Activated CD8-positive, alpha-beta memory T cell treated with anti-CD3 and anti-CD28 coated beads for 1 hour (primary cell): ENCODE data around the gene CEBPG.

Experiments used
- DNase-seq, 2 donors: peaks; one replicate each; pipeline ENCODE4 v3.0.0-alpha.2; 2020; ENCODE audit warnings: low read depth in 1 of 2; ENCODE audit errors: extremely low read depth in 1 of 2

CEBPG gene

GRCh38 chr19:33392341-33393285 is 19.1 kb downstream of the CEBPG start:
- DNase-seq: no peak

GRCh38 chr19:33393286-33394005 is 19.9 kb downstream of the CEBPG start:
- no peak for DNase-seq

GRCh38 chr19:33394006-33394722 is 20.7 kb downstream of the CEBPG start:
- no peak for DNase-seq

GRCh38 chr19:33394723-33395560 is 21.4 kb downstream of the CEBPG start:
- DNase-seq: no peak

- DNase-seq: no peak
Measured at GRCh38 chr19:33395561-33396550, 22.3 kb downstream of the CEBPG start.

DNA sequence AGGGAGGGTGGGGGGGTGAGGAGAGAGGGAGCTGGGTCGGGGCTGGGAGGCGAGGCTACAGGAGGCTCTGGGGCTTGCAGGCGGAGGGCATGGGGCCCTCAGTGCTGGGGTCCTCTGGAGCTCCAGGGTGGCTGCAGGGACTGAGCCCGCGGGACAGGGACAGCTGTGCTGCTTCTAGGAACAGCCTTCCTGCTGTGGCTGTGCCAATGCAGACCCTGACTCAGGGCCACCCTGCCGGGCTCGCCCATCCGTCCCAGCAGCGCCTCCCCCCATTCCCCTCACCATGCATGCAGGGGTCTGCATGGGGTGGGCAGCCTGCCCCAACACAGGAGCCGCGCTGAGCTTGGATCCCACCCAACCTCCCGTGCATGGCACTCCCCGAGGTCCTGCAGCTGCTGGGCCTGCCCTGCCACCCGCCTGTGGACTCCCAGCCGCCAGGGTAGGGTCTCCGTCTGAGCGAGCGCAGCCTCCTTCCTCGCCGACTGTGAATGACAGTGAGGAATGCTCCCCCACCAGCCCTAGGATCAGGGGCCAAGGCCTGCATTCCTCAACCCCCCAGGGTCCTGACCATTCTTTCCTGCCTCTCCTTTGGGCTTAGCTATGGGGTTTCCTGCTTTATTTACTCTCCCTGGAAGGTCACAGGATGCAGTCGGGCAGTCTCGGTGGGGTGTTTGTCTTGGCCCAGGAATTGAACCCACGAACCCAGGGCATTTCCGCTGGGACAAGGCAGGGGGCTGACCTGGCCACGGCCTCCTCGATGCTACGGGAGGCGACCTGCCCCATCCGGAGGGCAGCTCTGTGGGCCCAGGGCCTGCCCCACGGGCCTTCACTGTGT is 23.4 kb downstream of the CEBPG start:
- no peak for DNase-seq

DNA sequence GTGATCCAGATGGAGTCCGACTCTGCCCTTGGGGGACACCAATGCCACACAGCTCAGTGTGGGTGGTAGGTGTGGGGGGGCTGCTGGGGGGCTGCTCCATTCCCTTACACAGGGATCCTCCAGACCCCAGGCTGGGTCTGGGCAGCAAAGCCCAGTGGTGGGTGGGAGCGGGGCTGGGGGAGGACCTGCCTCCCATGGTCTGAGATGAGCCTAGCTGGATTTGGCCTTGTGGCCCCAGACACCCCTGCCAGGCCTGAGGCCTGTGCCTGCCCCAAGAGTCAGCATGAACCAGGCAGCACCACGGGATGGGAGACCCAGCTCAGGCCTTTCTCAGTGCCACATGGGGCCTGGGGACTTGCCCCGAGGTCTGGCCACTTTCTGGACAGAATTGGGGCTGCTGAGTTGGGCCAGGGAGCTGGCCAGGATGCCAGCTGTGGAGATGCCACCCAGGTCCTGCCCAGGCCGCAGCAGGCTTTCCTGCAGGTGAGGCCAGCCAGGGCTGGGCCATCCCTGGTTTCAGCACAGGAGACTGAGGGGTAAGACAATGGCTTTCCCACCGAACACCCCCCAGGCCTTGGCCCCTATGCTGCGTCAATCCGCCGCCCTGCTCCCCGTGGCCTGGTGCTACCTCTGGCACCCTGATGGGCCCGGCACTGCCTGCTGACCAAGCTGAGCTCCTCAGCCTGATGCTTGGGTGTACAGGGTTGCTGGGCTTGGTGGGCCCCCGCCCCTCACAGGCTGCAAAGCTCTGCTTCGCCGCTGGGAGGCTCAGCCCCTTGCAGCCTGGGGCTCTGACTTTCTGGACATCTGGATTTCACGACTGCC is 24.2 kb downstream of the CEBPG start:
- no peak for DNase-seq

DNA sequence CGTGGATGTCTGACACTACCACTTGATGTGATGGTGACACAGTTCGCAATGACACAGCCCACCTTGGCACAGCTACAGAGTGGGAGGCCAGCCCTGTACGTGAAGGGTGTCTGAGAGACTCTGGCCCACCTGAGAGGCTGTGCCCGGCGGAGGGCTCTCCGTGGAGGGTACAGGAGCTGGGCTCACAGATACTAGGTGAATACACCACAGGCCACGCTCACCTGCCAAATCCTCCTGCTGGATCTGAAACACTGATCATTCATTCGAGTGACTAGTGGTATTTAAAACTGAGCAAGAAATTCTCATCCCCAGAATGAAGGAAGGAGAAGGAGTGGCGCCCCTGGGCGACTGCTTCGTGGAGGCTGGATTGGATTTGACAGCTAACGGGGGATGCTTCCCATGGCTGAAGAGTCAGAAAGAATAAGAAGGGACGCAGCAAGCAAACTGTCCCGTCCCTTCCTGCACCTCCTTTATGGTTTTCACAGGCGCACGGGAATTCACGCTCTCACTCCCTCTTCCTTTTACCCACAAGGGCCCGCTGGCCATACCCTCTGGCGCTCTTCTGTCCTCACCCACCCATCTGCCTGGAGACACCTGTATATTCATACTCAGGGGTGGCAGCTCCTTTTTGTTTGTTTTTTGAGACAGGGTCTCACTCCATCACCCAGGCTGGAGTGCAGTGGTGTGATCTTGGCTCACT is 25.0 kb downstream of the CEBPG start:
- DNase-seq: no peak

GRCh38 chr19:33399081-33399744 is 25.7 kb downstream of the CEBPG start:
- DNase-seq: no peak

GRCh38 chr19:33399745-33400681 is 26.5 kb downstream of the CEBPG start:
- no peak for DNase-seq

DNA sequence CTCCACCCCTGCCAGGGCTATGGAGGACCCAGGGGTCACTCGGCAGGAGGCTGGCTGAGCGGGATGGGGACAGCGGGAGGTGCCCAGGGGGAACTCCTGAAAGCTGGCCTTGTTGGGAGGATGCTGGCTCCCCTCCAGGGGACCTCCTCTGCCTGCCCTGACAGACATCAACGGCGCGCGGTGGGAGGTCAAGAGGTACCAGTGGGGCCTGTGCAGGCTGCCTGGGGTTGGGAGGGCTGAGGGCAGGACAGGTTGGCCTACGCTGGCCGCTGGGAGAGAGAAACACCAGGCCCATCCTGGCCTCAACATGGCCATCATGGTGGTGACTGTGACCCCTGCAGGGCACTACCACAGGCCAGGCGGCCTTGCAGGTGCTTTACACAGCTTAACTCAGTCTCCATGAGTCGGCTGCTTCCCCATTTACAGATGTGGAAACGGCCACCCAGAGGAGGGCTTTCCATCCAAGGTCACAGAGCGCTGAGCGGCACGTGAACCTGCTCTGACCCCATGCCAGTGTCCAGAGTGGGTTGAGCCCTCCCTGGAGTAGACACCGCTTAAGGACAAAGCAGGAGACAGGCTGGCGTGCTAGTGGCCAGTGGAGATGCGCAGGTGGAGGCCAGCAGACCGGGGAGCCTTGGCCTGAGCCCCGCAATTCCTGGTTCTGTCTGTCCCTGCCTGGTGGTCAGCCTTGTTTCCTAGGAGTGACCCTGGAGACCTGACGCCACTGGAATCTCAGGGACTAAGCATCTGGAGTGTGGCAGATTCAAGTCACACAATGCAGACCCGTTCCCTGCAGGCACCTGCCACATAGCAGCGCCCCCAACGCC is 27.6 kb downstream of the CEBPG start:
- no peak for DNase-seq

DNA sequence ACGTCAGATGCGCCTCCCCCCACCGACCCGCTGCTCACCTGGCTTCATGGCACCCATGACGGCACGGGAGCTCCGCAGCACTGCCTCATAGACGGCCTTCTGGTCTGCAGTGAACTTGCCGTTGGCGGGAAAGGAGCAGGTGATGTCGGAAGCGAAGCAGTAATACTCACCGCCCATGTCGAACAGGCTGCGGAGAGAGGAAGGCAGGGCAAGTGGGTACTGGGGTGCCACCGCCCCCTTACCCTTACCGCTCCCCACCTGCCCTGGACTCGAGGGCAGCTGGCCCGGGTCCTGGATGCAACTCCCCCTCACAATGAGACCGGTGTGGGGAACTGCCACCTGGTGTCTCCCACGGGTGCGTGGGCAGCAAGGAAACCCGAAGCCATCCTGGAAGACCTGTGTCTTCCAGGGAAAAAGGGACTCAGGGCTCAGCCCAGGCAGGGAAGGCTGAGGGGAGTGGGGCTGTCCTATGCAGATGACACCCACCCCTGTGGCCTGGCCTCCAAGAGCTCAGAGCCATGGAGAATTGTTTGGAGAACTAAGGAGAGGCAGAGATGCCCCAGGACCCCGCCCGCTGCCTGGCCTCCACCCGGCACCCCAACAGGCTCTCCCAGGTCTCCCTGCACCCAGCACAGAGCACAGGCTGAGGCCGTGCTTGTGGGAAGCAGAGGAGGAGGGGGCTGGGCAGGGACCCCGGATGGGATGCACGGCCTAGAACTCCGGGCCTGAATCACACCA is 28.3 kb downstream of the CEBPG start:
- no peak for DNase-seq

GRCh38 chr19:33402421-33403220 is 29.1 kb downstream of the CEBPG start:
- DNase-seq: no peak
